Right ventricle myocardium inferior (tissue), 1 donor: Measurements from ENCODE around the gene ACAP3. TPM values are rescaled to one million over a fixed set of nuclear protein-coding genes. Genes with fewer than 3 reads are reported as not detected.
"Not testable (repeated sequence)": the region's sequence is repeated elsewhere in the genome, so short reads cannot be mapped to it uniquely, and the experiment has no call there.

ENCODE experiments used
- ATAC-seq: fragments of 200-7000 bp; cut with Tn5 transposase; one replicate; pipeline ENCODE4 v1.9.1; 2020; ENCODE audit warnings: mild to moderate bottlenecking, moderate library complexity
- DNase-seq: peaks from one replicate; pipeline ENCODE4 v3.0.0; 2021; ENCODE audit errors: missing footprints
- intact Hi-C: fragments of 100-400 bp; cut with DNase I; formaldehyde crosslinking; loops from one replicate; pipeline ENCODE4 v1.11.0; 2022
- total RNA-seq: library from RNA; stranded (reverse); fragmentation: NEBNext Ultra II Directional; extraction: Animal tissue kit (Norgen Biotek cat#: 25700); gene quantifications from one replicate; pipeline ENCODE4 v1.2.1, GENCODE V29; 2021
- donor health status: DM: no; HTN: yes; CAD: no; lungs with severe emphysema.

Gene ACAP3
- total RNA-seq, 1 donor from 2014 or later = 57.3 TPM

- intact Hi-C loops = no loop called here
- no peak for DNase-seq
- no peak for ATAC-seq
These were observed 13.1 kb upstream of the ACAP3 start for GRCh38 chr1:1320666-1321448.

GRCh38 chr1:1319646-1319941 is 11.9 kb upstream of the ACAP3 start:
- no peak for ATAC-seq
- intact Hi-C loops = no loop called here

GRCh38 chr1:1318777-1319645 is 11.3 kb upstream of the ACAP3 start:
- intact Hi-C loops = no loop called here
- no peak for ATAC-seq
- DNase-seq = no peak

More at GRCh38 chr1:1319646-1319941, 11.9 kb upstream of the ACAP3 start:
- no peak for DNase-seq

DNA sequence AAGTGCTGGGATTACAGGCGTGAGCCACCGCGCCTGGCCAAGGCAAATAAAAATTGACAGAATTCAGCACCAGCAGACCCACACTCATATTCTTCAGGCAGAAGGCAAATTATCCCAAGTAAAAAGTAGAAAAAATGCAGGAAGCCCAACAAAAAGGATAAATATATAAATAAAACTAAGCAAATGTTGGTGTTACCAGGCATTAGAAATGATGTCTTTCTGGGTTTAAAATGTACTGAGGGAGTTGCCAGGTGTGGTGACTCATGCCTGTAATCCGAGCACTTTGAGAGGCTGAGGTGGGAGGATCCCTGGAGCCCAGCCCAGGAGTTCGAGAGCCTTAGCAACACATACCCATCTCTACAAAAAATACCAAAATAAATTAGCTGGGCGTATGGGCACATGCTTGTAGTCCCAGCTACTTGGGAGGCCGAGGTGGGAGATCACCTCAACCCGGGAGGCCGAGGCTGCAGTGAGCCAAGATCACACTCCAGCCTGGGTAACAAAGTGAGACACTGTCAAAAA is 10.5 kb upstream of the ACAP3 start:
- DNase-seq (peak; percentile 85), ATAC-seq (peak; percentile 85)
- intact Hi-C loops = no loop called here

GRCh38 chr1:1317420-1317819 is 9.7 kb upstream of the ACAP3 start:
- no peak for DNase-seq
- intact Hi-C loops = no loop called here
- no peak for ATAC-seq

DNA sequence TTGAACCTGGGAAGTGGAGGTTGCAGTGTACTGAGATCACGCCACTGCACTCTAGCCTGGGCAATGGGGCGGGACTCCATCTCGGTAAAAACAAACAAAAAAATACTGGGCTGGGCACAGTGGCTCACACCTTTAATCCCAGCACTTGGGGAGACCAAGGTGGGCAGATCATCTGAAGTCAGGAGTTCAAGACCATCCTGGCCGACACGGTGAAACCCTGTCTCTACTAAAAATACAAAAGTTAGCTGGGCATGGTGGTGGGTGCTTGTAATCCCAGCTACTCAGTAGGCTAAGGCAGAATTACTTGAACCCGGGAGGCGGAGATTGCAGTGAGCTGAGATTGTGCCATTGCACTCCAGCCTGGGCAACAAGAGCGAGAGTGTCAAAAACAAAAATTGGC is 8.5 kb upstream of the ACAP3 start:
- ATAC-seq, intact Hi-C loops, DNase-seq: not testable (repeated sequence)

- DNase-seq = no peak
- ATAC-seq = no peak
- intact Hi-C loops = no loop called here
These were observed 7.8 kb upstream of the ACAP3 start for GRCh38 chr1:1315435-1315954.

DNA sequence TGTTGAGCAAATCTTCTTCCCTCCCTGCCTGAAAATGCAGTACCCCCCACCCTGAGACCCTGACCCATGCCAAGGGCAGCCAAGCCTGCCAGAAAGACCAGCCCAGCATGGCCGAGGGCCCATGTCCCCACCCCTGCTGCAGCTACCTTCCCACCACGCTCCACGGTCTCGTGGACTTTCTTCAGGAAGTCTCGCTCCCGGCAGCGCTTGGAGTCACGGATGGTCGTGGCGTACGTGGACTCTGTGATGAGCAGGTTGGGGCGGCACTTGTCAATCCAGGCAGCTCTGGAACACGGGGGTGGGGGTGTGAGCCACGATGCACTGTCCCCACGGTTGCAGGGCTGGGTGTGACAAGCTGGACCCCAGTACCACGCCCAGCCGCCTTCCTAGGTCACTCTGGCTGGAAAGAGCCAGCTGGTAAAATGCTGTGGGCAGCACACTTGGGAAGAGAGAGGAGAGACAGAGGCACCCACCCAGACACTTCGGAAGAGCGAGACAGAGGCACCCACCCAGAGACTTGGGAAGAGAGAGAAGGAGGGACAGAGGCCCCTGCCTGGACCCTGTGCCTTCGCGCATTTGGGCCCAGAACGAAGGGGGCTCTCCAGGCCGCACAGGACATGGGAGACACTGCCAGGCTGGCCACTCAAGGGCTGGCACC is 7.1 kb upstream of the ACAP3 start:
- ATAC-seq = no peak
- intact Hi-C loops = no loop called here
- DNase-seq = no peak

DNA sequence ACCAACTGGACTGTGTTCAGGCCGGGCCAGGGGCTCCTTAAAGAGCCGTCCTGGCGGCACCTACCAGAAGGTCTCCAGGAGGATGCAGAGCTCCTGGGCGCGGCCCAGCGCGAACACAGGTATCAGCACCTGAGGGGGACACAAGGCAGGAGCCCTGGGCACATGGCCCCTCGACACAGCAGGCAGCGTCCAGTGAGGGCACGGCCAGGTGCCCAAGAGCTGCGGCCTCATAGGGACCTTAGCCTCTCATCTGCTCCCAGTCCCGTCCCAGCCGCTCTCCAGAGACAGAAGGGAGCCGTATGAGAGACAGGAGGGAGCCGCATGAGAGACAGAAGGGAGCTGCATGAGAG is 6.5 kb upstream of the ACAP3 start:
- no peak for DNase-seq
- intact Hi-C loops = no loop called here
- no peak for ATAC-seq

DNA sequence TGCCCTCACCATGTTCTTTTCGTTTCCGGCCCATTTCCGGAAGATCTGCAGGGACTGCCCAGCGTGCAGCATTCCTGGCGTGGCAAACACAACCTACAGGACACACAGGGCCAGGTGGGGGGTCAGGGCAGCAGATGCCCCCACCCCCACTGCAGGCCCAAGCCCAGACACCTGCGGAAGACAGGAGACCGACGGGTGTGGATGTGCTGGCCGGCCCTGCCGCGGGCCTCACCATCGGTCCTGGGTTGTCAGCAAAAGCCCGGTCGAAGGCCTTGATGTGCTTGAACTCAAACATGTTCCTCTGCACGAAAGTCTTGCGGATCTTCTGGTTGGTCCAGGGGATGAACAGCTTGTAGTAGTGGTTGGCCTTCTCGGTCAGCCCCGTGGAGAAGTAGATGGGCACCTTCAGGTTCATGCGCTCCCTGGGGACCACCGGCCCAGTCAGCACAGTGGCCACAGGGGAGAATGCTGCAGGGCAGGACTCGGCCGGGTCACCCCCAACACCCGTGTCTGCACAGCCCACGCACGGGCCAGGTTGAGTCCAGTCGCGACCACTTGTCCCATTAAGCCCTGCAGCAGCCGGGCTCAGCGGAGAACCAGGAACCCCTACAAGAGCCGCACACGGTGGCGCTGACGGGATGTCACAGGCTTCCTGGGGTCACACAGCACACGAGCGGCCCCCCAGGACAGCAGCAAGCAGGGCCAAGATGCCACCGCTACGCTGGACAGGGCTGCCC is 5.9 kb upstream of the ACAP3 start:
- no peak for DNase-seq
- ATAC-seq = no peak
- intact Hi-C loops = no loop called here

DNA sequence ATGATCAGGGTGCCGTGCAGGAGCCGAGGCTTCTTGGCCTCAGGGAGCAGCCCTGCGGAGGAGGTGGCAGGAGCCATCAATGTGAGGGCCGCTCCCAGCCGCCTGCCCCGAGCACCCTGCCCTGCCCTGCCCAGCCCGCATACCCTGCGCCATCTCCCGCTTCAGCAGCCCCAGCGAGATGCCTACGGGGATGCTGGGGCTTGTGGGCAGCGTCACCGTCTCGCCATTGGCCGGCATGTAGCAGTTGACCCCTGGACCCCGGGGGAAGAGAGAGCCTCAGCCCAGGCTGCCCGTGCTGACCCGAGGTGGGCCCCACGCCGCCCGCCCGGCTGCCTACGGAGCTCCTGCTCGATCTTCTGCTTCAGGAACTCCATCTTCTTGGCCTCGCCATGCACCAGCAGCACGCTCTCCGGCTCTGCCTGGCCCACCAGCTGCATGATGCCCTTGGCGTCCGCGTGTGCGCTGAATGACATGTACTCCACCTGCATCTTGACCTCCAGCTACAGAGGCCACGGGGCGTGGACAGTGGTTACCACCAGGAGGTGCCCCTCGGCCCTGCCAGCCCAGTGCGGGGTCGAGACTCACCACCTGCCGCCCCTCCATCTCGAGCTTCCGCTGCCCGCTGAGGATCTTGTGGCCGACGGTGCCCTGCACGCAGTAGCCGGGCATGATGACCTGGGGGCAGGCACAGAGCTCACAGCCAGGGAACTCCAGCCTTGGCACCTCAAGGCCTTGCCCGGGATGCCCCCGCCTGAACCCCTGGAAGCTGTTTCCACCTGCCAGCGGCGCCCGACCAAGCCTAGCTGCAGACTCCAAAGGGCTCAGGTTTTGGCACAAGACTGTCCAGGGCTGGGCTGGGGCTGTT is 5.0 kb upstream of the ACAP3 start:
- no peak for DNase-seq
- intact Hi-C loops = no loop called here

GRCh38 chr1:1311107-1312104 is 3.7 kb upstream of the ACAP3 start:
- DNase-seq (no peak), ATAC-seq (no peak)
- intact Hi-C loops = no loop called here

More for the DNA sequence above, 5.0 kb upstream of the ACAP3 start:
- ATAC-seq = no peak

GRCh38 chr1:1310476-1311053 is 2.8 kb upstream of the ACAP3 start:
- ATAC-seq = no peak

GRCh38 chr1:1310109-1310385 is 2.3 kb upstream of the ACAP3 start:
- ATAC-seq (no peak), DNase-seq (no peak)
- intact Hi-C loops = no loop called here

More at GRCh38 chr1:1310476-1311053, 2.8 kb upstream of the ACAP3 start:
- intact Hi-C loops = no loop called here
- no peak for DNase-seq

GRCh38 chr1:1309251-1310108 is 1.8 kb upstream of the ACAP3 start:
- intact Hi-C loops = loop anchor here (2.0 kb wide), 1 partner anchor 39 kb away; the partner anchor contains the start of gene DVL1
- ATAC-seq (no peak), DNase-seq (no peak)
